ENCODE data around the gene POLR1A.
"Not testable (repeated sequence)": the region's sequence is repeated elsewhere in the genome, so short reads cannot be mapped to it uniquely, and the experiment has no call there.

The POLR1A gene

GRCh38 chr2:85998071-85998991 lies 107.4 kb downstream of the POLR1A start:
- DNase-seq (ENCODE audit: low spot score): no peak

- no peak for DNase-seq (ENCODE audit: low spot score)
These were observed 108.4 kb downstream of the POLR1A start for GRCh38 chr2:85997017-85997970.

- DNase-seq (ENCODE audit: low spot score): no peak
These were observed 109.1 kb downstream of the POLR1A start for GRCh38 chr2:85996591-85996990.

- no peak for DNase-seq (ENCODE audit: low spot score)
These were observed 109.8 kb downstream of the POLR1A start for GRCh38 chr2:85995648-85996529.

GRCh38 chr2:85994897-85995647 lies 110.6 kb downstream of the POLR1A start:
- DNase-seq (ENCODE audit: low spot score): no peak

- DNase-seq (ENCODE audit: low spot score): no peak
These were observed 111.3 kb downstream of the POLR1A start for GRCh38 chr2:85994421-85994777.

- DNase-seq (ENCODE audit: low spot score): no peak
These were observed 113.1 kb downstream of the POLR1A start for GRCh38 chr2:85992611-85993010.

GRCh38 chr2:85992053-85992452 lies 113.6 kb downstream of the POLR1A start:
- not testable (repeated sequence) for DNase-seq (ENCODE audit: low spot score)

- DNase-seq (ENCODE audit: low spot score): no peak
These were observed 115.6 kb downstream of the POLR1A start for GRCh38 chr2:85990084-85990483.

GRCh38 chr2:85989288-85989865 lies 116.3 kb downstream of the POLR1A start:
- DNase-seq (ENCODE audit: low spot score): no peak

GRCh38 chr2:85988914-85989270 lies 116.8 kb downstream of the POLR1A start:
- DNase-seq (ENCODE audit: low spot score): no peak

- DNase-seq (ENCODE audit: low spot score): no peak
These were observed 117.3 kb downstream of the POLR1A start for GRCh38 chr2:85988175-85988913.

GRCh38 chr2:85987266-85988174 lies 118.2 kb downstream of the POLR1A start:
- no peak for DNase-seq (ENCODE audit: low spot score)

- DNase-seq (ENCODE audit: low spot score): no peak
These were observed 119.6 kb downstream of the POLR1A start for GRCh38 chr2:85986121-85986520.

GRCh38 chr2:85984788-85985187 lies 120.9 kb downstream of the POLR1A start:
- DNase-seq (ENCODE audit: low spot score): no peak

- no peak for DNase-seq (ENCODE audit: low spot score)
These were observed 121.9 kb downstream of the POLR1A start for GRCh38 chr2:85983766-85984165.

GRCh38 chr2:85981579-85982247 lies 124.0 kb downstream of the POLR1A start:
- no peak for DNase-seq (ENCODE audit: low spot score)

Measured in LoVo (cell line).